HCT116 (cell line): ENCODE measurements around the gene CDC42EP4. TPM values are rescaled to one million over a fixed set of nuclear protein-coding genes. Genes with fewer than 3 reads are reported as not detected.

Experiments
- ATAC-seq: fragments of 200-7000 bp; cut with Tn5 transposase; 2 replicates; pipeline ENCODE4 v1.9.1; 2020; ENCODE audit warnings: mild to moderate bottlenecking, moderate library complexity
- Bru-seq: library from RNA; stranded (reverse); fragments of 400-500 nt; gene quantifications from one replicate; lab custom pipeline; 2021; lab: Mats Ljungman, UMichigan
- BruChase-seq, 2 experiments: library from RNA; stranded (reverse); fragments of 400-500 nt; gene quantifications; one replicate each; lab custom pipeline; 2021; lab: Mats Ljungman, UMichigan
- BruUV-seq: library from RNA; stranded (reverse); fragments of 400-500 nt; replicated peaks from 2 replicates; lab custom pipeline; 2021; lab: Mats Ljungman, UMichigan
- CTCF ChIA-PET: fragments of 300-600 bp; sonication (Branson Sonifier 250); formaldehyde crosslinking; loops from one replicate; lab custom pipeline; 2021; ENCODE audit warnings: antibody characterized with exemption; lab: Charles Lee
- POLR2A ChIA-PET: fragments of 300-600, 350-600 bp; sonication (Branson Sonifier 250); formaldehyde crosslinking; loops from one replicate; lab custom pipeline; 2021; ENCODE audit warnings: antibody characterized with exemption; lab: Charles Lee
- RAD21 ChIA-PET, 2 experiments: fragments of 300-600 bp; sonication (Branson Sonifier 250); formaldehyde crosslinking; loops; one replicate each; lab custom pipeline; 2023; ENCODE audit warnings: low total read pairs in 2 of 2; ENCODE audit not compliant: uncharacterized antibody in 2 of 2, unreplicated experiment in 2 of 2, low non-redundant PET in 1 of 2; lab: Charles Lee
- DNase-seq: peaks from one replicate; pipeline ENCODE4 v3.0.0-alpha.2; 2010; ENCODE audit warnings: low read depth, low spot score
- H2AFZ ChIP-seq: fragments of 200-600 bp; shearing (Covaris generic), sonication (generic); 2 replicates; pipeline ENCODE4 v1.6.1; 2017; ENCODE audit warnings: low read depth, mixed run types, mixed read lengths, antibody characterized with exemption, low read length; ENCODE audit not compliant: poor library complexity, severe bottlenecking
- H3K27ac ChIP-seq: 2 replicates; pipeline ENCODE4 v1.5.1; 2012; ENCODE audit warnings: low read depth, low read length
- H3K27me3 ChIP-seq: fragments of 200-600 bp; sonication (generic); 2 replicates; pipeline ENCODE4 v1.6.1; 2016; ENCODE audit warnings: mixed run types, low read length, mixed read lengths; ENCODE audit not compliant: insufficient read depth
- H3K36me3 ChIP-seq, 2 experiments: fragments of 200-500 bp in 1 of 2; fragments of 200-600 bp in 1 of 2; sonication (Bioruptor generic) in 1 of 2; sonication (generic) in 1 of 2; 2 replicates each; pipeline versions ENCODE4 v1.5.1 to v1.6.1; 2014 to 2016; ENCODE audit warnings: low read length in 2 of 2, inconsistent platforms in 1 of 2, mixed read lengths in 1 of 2, mixed run types in 1 of 2; ENCODE audit not compliant: insufficient read depth in 2 of 2, control insufficient read depth in 1 of 2
- H3K4me1 ChIP-seq, 2 experiments: fragments of 200-600 bp in 1 of 2; sonication (generic) in 1 of 2; 2 replicates each; pipeline versions ENCODE4 v1.5.1 to v1.6.1; 2012 to 2017; ENCODE audit warnings: low read length in 2 of 2, inconsistent platforms in 1 of 2, mild to moderate bottlenecking in 1 of 2, mixed read lengths in 1 of 2, mixed run types in 1 of 2, moderate library complexity in 1 of 2; ENCODE audit not compliant: insufficient read depth in 2 of 2, control insufficient read depth in 1 of 2
- H3K4me2 ChIP-seq: fragments of 200-600 bp; sonication (generic); 2 replicates; pipeline ENCODE4 v1.6.1; 2017; ENCODE audit warnings: mixed run types, low read length, mixed read lengths
- H3K4me3 ChIP-seq, 2 experiments: fragments of 200-600 bp in 1 of 2; sonication (generic) in 1 of 2; replicated peaks in 1 of 2; 2 replicates each; pipeline ENCODE4 v1.5.1; 2011 to 2016; ENCODE audit warnings: low read length in 2 of 2, control low read depth in 1 of 2, low read depth in 1 of 2, mild to moderate bottlenecking in 1 of 2, mixed read lengths in 1 of 2, mixed run types in 1 of 2
- H3K79me2 ChIP-seq: fragments of 200-600 bp; sonication (generic); 2 replicates; pipeline ENCODE4 v1.6.1; 2017; ENCODE audit warnings: mild to moderate bottlenecking, mixed run types, low read length, moderate library complexity, mixed read lengths; ENCODE audit not compliant: insufficient read depth
- H3K9ac ChIP-seq: fragments of 200-600 bp; sonication (generic); 2 replicates; pipeline ENCODE4 v1.6.1; 2016; ENCODE audit warnings: low read length, mixed read lengths
- H3K9me2 ChIP-seq: fragments of 200-600 bp; sonication (generic), shearing (Covaris generic); 2 replicates; pipeline ENCODE4 v1.6.1; 2017; ENCODE audit warnings: mixed run types, mild to moderate bottlenecking, moderate library complexity; ENCODE audit not compliant: insufficient read depth
- H3K9me3 ChIP-seq, 2 experiments: fragments of 200-500 bp in 1 of 2; fragments of 200-600 bp in 1 of 2; sonication (Bioruptor generic) in 1 of 2; sonication (generic) in 1 of 2; 2 replicates each; pipeline ENCODE4 v1.6.1; 2014 to 2017; ENCODE audit warnings: low read length in 2 of 2, mixed read lengths in 2 of 2, inconsistent platforms in 1 of 2, low read depth in 1 of 2, mild to moderate bottlenecking in 1 of 2, mixed run types in 1 of 2, moderate library complexity in 1 of 2; ENCODE audit not compliant: control insufficient read depth in 1 of 2, insufficient read depth in 1 of 2
- H4K20me1 ChIP-seq: fragments of 200-600 bp; sonication (generic), shearing (Covaris generic); 2 replicates; pipeline ENCODE4 v1.6.1; 2017; ENCODE audit warnings: mixed run types, mild to moderate bottlenecking, moderate library complexity; ENCODE audit not compliant: insufficient read depth
- JUND ChIP-seq: IDR thresholded peaks from 2 replicates; pipeline ENCODE4 v1.6.1; 2012
- POLR2A ChIP-seq: IDR thresholded peaks from 2 replicates; pipeline ENCODE4 v1.7.0; 2011; ENCODE audit warnings: borderline replicate concordance; ENCODE audit not compliant: insufficient read depth, insufficient read length; ENCODE audit errors: extremely low read depth
- POLR2AphosphoS5 ChIP-seq: IDR thresholded peaks from 2 replicates; pipeline ENCODE4 v1.6.1; 2011; ENCODE audit warnings: mild to moderate bottlenecking, low read depth, low read length, moderate library complexity
- YY1 ChIP-seq: IDR thresholded peaks from 2 replicates; pipeline ENCODE4 v1.6.1; 2011; ENCODE audit warnings: low read length, low read depth, moderate library complexity, mild to moderate bottlenecking; ENCODE audit not compliant: insufficient replicate concordance; ENCODE audit errors: extremely low read depth
- ZFX ChIP-seq: fragments of 450-650 bp; IDR thresholded peaks from 2 replicates; pipeline ENCODE4 v1.6.1; 2017
- intact Hi-C: fragments of 100-400 bp; cut with micrococcal nuclease; formaldehyde crosslinking; loops from 2 replicates; pipeline ENCODE4 v1.10.0; 2022
- long read RNA-seq: library from polyadenylated mRNA; unstranded; transcript quantifications from one replicate; pipeline ENCODE4 v2.0.0, GENCODE V29; 2021; ENCODE audit not compliant: unreplicated experiment
- polyA plus RNA-seq: library from polyadenylated mRNA; unstranded; fragments of >200 nt; gene quantifications from 2 replicates; pipeline ENCODE4 v1.2.1, GENCODE V29; 2012; ENCODE audit warnings: missing spikeins
- total RNA-seq: library from RNA; stranded (reverse); gene quantifications from one replicate; pipeline ENCODE4 v1.2.1, GENCODE V29; 2021; ENCODE audit not compliant: unreplicated experiment
- TF ChIP-seq, protein P1 (sequence below): IDR thresholded peaks from 2 replicates; pipeline ENCODE4 v1.6.1; 2011; ENCODE audit warnings: mild to moderate bottlenecking, low read length, moderate library complexity; ENCODE audit not compliant: insufficient replicate concordance; ENCODE audit errors: extremely low read depth

CDC42EP4 gene, protein sequence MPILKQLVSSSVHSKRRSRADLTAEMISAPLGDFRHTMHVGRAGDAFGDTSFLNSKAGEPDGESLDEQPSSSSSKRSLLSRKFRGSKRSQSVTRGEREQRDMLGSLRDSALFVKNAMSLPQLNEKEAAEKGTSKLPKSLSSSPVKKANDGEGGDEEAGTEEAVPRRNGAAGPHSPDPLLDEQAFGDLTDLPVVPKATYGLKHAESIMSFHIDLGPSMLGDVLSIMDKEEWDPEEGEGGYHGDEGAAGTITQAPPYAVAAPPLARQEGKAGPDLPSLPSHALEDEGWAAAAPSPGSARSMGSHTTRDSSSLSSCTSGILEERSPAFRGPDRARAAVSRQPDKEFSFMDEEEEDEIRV
- 54.9 TPM for total RNA-seq
- polyA plus RNA-seq = 43.4 and 51.6 TPM in 2 replicates
- Bru-seq, nascent RNA = percentile 78 among the genes with signal in this experiment
- BruChase-seq, experiment 1, labeled RNA remaining after a 6-hour chase = percentile 64 among the genes with signal in this experiment
- BruChase-seq, experiment 2, labeled RNA remaining after a 2-hour chase = percentile 87 among the genes with signal in this experiment
- long read RNA-seq, transcript CDC42EP4-205 (2 exons, 1,022 nt) = minor isoform, 18 of 141 reads
- long read RNA-seq, transcript CDC42EP4-201 (2 exons, 3,272 nt) = major isoform, 73 of 141 reads
- long read RNA-seq, partial matches to known transcripts = 0 of 141 reads
- long read RNA-seq, other reads (novel, unspliced or antisense) = 50 of 141 reads

DNA sequence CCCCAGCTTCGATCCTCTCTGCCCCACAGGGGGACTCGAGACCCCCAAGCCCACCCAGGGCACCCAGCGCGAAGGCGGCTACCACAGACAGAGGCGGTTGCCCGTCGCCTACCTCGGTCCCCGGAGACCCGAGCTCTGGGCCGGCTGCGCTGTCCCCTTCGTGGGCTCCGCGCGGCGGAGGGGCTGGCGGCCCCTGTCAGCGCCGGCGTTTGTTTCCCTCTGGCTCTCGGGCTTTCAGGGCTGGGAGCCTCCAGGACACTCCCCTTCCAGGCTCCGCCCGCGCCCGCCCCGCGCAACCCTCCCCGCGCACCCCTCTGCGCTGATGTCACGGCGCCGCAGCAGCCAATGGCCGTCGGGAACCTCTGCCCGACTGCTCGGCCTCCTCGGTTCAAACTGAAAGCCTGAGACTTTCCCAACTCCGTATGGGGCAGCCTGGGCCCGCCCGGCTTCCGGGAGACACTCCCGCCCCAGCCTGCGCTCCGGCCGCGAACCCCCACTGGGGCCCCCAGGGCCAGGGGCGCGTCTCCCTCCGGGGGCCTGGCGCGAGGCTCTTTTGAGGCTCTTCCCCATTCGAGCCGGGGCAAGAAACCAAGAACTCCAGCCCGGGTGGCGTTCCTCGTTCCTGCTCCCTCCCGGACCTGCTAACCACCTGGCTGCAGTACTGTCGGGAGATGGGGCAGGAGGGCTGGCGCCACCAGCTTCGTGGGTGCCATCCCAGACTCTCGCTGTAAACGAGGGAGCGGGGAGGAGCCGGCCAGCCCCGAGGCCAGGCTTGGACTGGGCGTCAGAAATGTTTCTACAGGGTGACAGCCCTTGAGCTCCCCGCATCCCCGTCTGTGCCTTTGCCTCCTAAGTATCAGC is at the start of gene CDC42EP4:
Gene CDC42EP4 (minus strand): TSS at position 221 of the 861 bp plus-strand sequence. CDS start 25,501 bp downstream, outside the sequence.
- Histone ChIP-seq H3K9me3 (no peaks in the 10 kb centered on the region), H4K20me1 (no peaks in the 10 kb centered on the region), H3K9ac (peak within 1 kb of the TSS; percentile 96), H3K27ac (peak within 1 kb of the TSS; percentile 88), H3K36me3 (no peaks in the 10 kb centered on the region), H3K4me1 (peaks cover 33 to 45% of the 10 kb centered on the region in 2 experiments), H3K79me2 (peaks cover 44% of the 10 kb centered on the region), H3K4me2 (peak within 1 kb of the TSS; percentile 96), H3K27me3 (no peaks in the 10 kb centered on the region), H3K4me3 (peak within 1 kb of the TSS; percentile 97 to 100), H2AFZ (peak within 1 kb of the TSS; percentile 40), H3K9me2 (no peaks in the 10 kb centered on the region)
- ATAC-seq = peak; percentile 82
- no TSS peak for BruUV-seq
- intact Hi-C loops = loop anchor here (1.0 to 2.0 kb wide), 2 partner anchors 29 to 58 kb away; no protein-coding TSS in a partner anchor
- POLR2A ChIA-PET = interaction anchor here (1.4 to 1.7 kb wide), 5 partner anchors 10 to 58 kb away, joined by 3 to 8 read pairs (median 4); no protein-coding TSS in a partner anchor
- TF ChIP-seq ZFX = peak; percentile 72; the same call in 1 of the 2 replicates
- TF ChIP-seq, protein P1, sequence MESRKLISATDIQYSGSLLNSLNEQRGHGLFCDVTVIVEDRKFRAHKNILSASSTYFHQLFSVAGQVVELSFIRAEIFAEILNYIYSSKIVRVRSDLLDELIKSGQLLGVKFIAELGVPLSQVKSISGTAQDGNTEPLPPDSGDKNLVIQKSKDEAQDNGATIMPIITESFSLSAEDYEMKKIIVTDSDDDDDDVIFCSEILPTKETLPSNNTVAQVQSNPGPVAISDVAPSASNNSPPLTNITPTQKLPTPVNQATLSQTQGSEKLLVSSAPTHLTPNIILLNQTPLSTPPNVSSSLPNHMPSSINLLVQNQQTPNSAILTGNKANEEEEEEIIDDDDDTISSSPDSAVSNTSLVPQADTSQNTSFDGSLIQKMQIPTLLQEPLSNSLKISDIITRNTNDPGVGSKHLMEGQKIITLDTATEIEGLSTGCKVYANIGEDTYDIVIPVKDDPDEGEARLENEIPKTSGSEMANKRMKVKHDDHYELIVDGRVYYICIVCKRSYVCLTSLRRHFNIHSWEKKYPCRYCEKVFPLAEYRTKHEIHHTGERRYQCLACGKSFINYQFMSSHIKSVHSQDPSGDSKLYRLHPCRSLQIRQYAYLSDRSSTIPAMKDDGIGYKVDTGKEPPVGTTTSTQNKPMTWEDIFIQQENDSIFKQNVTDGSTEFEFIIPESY = peak; percentile 56
- peak; percentile 97 for TF ChIP-seq POLR2AphosphoS5
- peak; percentile 60 for TF ChIP-seq POLR2A
- peak; percentile 38 for TF ChIP-seq YY1
- TF ChIP-seq JUND = no peak
- peak; percentile 89 for DNase-seq
- RAD21 ChIA-PET = interaction anchor here in 1 of 2 experiments (1.0 to 2.0 kb wide), 2 partner anchors 48 to 58 kb away, joined by 4 to 6 read pairs; no protein-coding TSS in a partner anchor
- CTCF ChIA-PET = interaction anchor here (0.8 to 2.2 kb wide), 6 partner anchors 8 to 58 kb away, joined by 3 to 25 read pairs (median 4); no protein-coding TSS in a partner anchor
